ENCODE data around the gene CHD8. TPM values are rescaled to one million over a fixed set of nuclear protein-coding genes. Genes with fewer than 3 reads are reported as not detected.
A peak's percentile ranks its signal among the peaks of the same experiment; 100 is the strongest.

CHD8 gene
- total RNA-seq, 1 donor from 2014 or later: 72.6 TPM

GRCh38 chr14:21426692-21427091, 29.2 kb downstream of the CHD8 start:
- no peak for DNase-seq
- peaks cover 100% of the 10 kb centered on the region for H3K36me3 ChIP-seq
- intact Hi-C loops (cut with DNase I): no loop called here

GRCh38 chr14:21419528-21419927, 36.4 kb downstream of the CHD8 start:
- Histone ChIP-seq H3K36me3 (peaks cover 97% of the 10 kb centered on the region), H3K27ac (no peak overlapping the region), H3K4me1 (no peaks in the 10 kb centered on the region), H3K4me3 (no peak overlapping the region), H3K27me3 (no peaks in the 10 kb centered on the region), H3K9me3 (no peaks in the 10 kb centered on the region)
- TF ChIP-seq CTCF (IDR thresholded peaks at IDR 0.05): no peak
- ATAC-seq: no peak
- intact Hi-C loops (cut with DNase I): no loop called here
- DNase-seq: no peak

More at GRCh38 chr14:21426692-21427091, 29.2 kb downstream of the CHD8 start:
- Histone ChIP-seq H3K4me3 (no peak overlapping the region), H3K27me3 (no peaks in the 10 kb centered on the region), H3K9me3 (no peaks in the 10 kb centered on the region), H3K27ac (no peak overlapping the region), H3K4me1 (no peaks in the 10 kb centered on the region)
- ATAC-seq: peak; percentile 55
- TF ChIP-seq CTCF (IDR thresholded peaks at IDR 0.05): no peak

GRCh38 chr14:21415329-21415728, 40.6 kb downstream of the CHD8 start:
- H3K4me1 ChIP-seq: no peaks in the 10 kb centered on the region
- no peak for DNase-seq
- ATAC-seq: no peak
- peaks cover 97% of the 10 kb centered on the region for H3K36me3 ChIP-seq
- TF ChIP-seq CTCF (IDR thresholded peaks at IDR 0.05): no peak
- no peaks in the 10 kb centered on the region for H3K27me3 ChIP-seq
- no peak overlapping the region for H3K27ac ChIP-seq
- H3K4me3 ChIP-seq: no peak overlapping the region
- no peaks in the 10 kb centered on the region for H3K9me3 ChIP-seq
- intact Hi-C loops (cut with DNase I): no loop called here

GRCh38 chr14:21414137-21414631, 41.7 kb downstream of the CHD8 start:
- no peaks in the 10 kb centered on the region for H3K27me3 ChIP-seq
- no peaks in the 10 kb centered on the region for H3K4me1 ChIP-seq
- ATAC-seq (no peak), DNase-seq (no peak)
- no peaks in the 10 kb centered on the region for H3K9me3 ChIP-seq
- no peak overlapping the region for H3K27ac ChIP-seq
- H3K36me3 ChIP-seq: peaks cover 97% of the 10 kb centered on the region
- H3K4me3 ChIP-seq: no peak overlapping the region
- intact Hi-C loops (cut with DNase I): no loop called here
- TF ChIP-seq CTCF (IDR thresholded peaks at IDR 0.05): no peak

- Histone ChIP-seq H3K27me3 (no peaks in the 10 kb centered on the region), H3K4me3 (no peak overlapping the region), H3K9me3 (no peaks in the 10 kb centered on the region), H3K36me3 (peaks cover 100% of the 10 kb centered on the region), H3K4me1 (no peaks in the 10 kb centered on the region), H3K27ac (no peak overlapping the region)
- intact Hi-C loops (cut with DNase I): no loop called here
- no peak for ATAC-seq
- no peak for DNase-seq
- no peak for TF ChIP-seq CTCF (IDR thresholded peaks at IDR 0.05)
These were observed 47.8 kb downstream of the CHD8 start for GRCh38 chr14:21408147-21408546.

- H3K27me3 ChIP-seq: no peaks in the 10 kb centered on the region
- no peak overlapping the region for H3K4me3 ChIP-seq
- no peak for TF ChIP-seq CTCF (IDR thresholded peaks at IDR 0.05)
- DNase-seq: no peak
- no peak for ATAC-seq
- intact Hi-C loops (cut with DNase I): no loop called here
- H3K27ac ChIP-seq: no peak overlapping the region
- H3K36me3 ChIP-seq: peaks cover 100% of the 10 kb centered on the region
- H3K9me3 ChIP-seq: no peaks in the 10 kb centered on the region
- H3K4me1 ChIP-seq: no peaks in the 10 kb centered on the region
These were observed 49.7 kb downstream of the CHD8 start for GRCh38 chr14:21406213-21406612.
